Mucosa of rectum (tissue), 2 donors: ENCODE results near the gene GIMAP8.
A peak's percentile ranks its signal among the peaks of the same experiment; 100 is the strongest.
"Not testable (repeated sequence)": the region's sequence is repeated elsewhere in the genome, so short reads cannot be mapped to it uniquely, and the experiment has no call there.

Source experiments
- H3K27ac ChIP-seq, 2 donors: one replicate each; pipeline ENCODE4 v1.7.0; 2013; ENCODE audit warnings: inconsistent platforms in 2 of 2, low read depth in 2 of 2, low read length in 2 of 2
- H3K27me3 ChIP-seq, 2 donors: one replicate each; pipeline ENCODE4 v1.7.0; 2013; ENCODE audit warnings: low read length in 2 of 2; ENCODE audit not compliant: control insufficient read depth in 2 of 2, insufficient read depth in 2 of 2
- H3K36me3 ChIP-seq, 2 donors: one replicate each; pipeline ENCODE4 v1.7.0; 2013; ENCODE audit warnings: low read length in 2 of 2; ENCODE audit not compliant: control insufficient read depth in 2 of 2, insufficient read depth in 2 of 2
- H3K4me1 ChIP-seq, 2 donors: one replicate each; pipeline ENCODE4 v1.7.0; 2013; ENCODE audit warnings: low read length in 2 of 2, mild to moderate bottlenecking in 1 of 2; ENCODE audit not compliant: control insufficient read depth in 2 of 2, insufficient read depth in 2 of 2
- H3K4me3 ChIP-seq, 2 donors: one replicate each; pipeline ENCODE4 v1.7.0; 2013; ENCODE audit warnings: low read length in 2 of 2
- H3K9ac ChIP-seq, 2 donors: one replicate each; pipeline ENCODE4 v1.7.0; 2013; ENCODE audit warnings: low read length in 2 of 2, low read depth in 1 of 2, mild to moderate bottlenecking in 1 of 2
- H3K9me3 ChIP-seq, 2 donors: one replicate each; pipeline ENCODE4 v1.7.0; 2013; ENCODE audit warnings: low read length in 2 of 2; ENCODE audit not compliant: control insufficient read depth in 2 of 2
- donor health status: healthy.
- donor health status: Normal muscosa, but diverticular disease.

Gene GIMAP8

GRCh38 chr7:150449206-150449952, 1.1 kb upstream of the GIMAP8 start:
- peaks cover 0 to 6% of the 10 kb centered on the region in 2 donors for H3K27me3 ChIP-seq
- peaks cover 7 to 8% of the 10 kb centered on the region in 2 donors for H3K4me1 ChIP-seq
- peak overlapping the region in 1 of 2 donors; percentile 34 for H3K4me3 ChIP-seq
- peak overlapping the region in 1 of 2 donors; percentile 79 for H3K27ac ChIP-seq
- H3K9me3 ChIP-seq: no peaks in the 10 kb centered on the region
- no peaks in the 10 kb centered on the region for H3K36me3 ChIP-seq
- no peak overlapping the region for H3K9ac ChIP-seq

- Histone ChIP-seq H3K27me3 (peaks cover 0 to 6% of the 10 kb centered on the region in 2 donors), H3K36me3 (no peaks in the 10 kb centered on the region), H3K4me3 (peak overlapping the region; percentile 47 to 78), H3K4me1 (peaks cover 4 to 8% of the 10 kb centered on the region in 2 donors), H3K27ac (peak overlapping the region; percentile 60 to 79), H3K9me3 (no peaks in the 10 kb centered on the region), H3K9ac (peak overlapping the region; percentile 51 to 70)
These were observed 815 bp downstream of the GIMAP8 start for GRCh38 chr7:150451097-150451793.

GRCh38 chr7:150451833-150452461, 1.5 kb downstream of the GIMAP8 start:
- Histone ChIP-seq H3K9ac (peak overlapping the region; percentile 51 to 70), H3K27ac (peak overlapping the region; percentile 60 to 79), H3K4me3 (peak overlapping the region; percentile 47 to 78), H3K36me3 (no peaks in the 10 kb centered on the region), H3K4me1 (peaks cover 0 to 5% of the 10 kb centered on the region in 2 donors), H3K9me3 (no peaks in the 10 kb centered on the region), H3K27me3 (peaks cover 0 to 6% of the 10 kb centered on the region in 2 donors)

- no peak overlapping the region for H3K27ac ChIP-seq
- H3K4me1 ChIP-seq: peaks cover 0 to 5% of the 10 kb centered on the region in 2 donors
- H3K27me3 ChIP-seq: peaks cover 0 to 6% of the 10 kb centered on the region in 2 donors
- H3K36me3 ChIP-seq: no peaks in the 10 kb centered on the region
- no peak overlapping the region for H3K9ac ChIP-seq
- peak overlapping the region in 1 of 2 donors; percentile 4 for H3K4me3 ChIP-seq
- no peaks in the 10 kb centered on the region for H3K9me3 ChIP-seq
These were observed 2.8 kb downstream of the GIMAP8 start for GRCh38 chr7:150453181-150453580.

GRCh38 chr7:150453892-150454291, 3.5 kb downstream of the GIMAP8 start:
- Histone ChIP-seq H3K4me3 (no peak overlapping the region), H3K27me3 (peaks cover 0 to 6% of the 10 kb centered on the region in 2 donors), H3K36me3 (no peaks in the 10 kb centered on the region), H3K9ac (no peak overlapping the region), H3K4me1 (peaks cover 0 to 5% of the 10 kb centered on the region in 2 donors), H3K27ac (no peak overlapping the region), H3K9me3 (no peaks in the 10 kb centered on the region)

- H3K9ac ChIP-seq, H3K4me3 ChIP-seq, H3K9me3 ChIP-seq, H3K27me3 ChIP-seq, H3K4me1 ChIP-seq, H3K36me3 ChIP-seq, H3K27ac ChIP-seq: not testable (repeated sequence)
These were observed 6.6 kb downstream of the GIMAP8 start for GRCh38 chr7:150457064-150457463.

GRCh38 chr7:150458235-150458634, 7.8 kb downstream of the GIMAP8 start:
- Histone ChIP-seq H3K27me3 (no peaks in the 10 kb centered on the region), H3K27ac (no peak overlapping the region), H3K36me3 (no peaks in the 10 kb centered on the region), H3K9ac (no peak overlapping the region), H3K4me1 (no peaks in the 10 kb centered on the region), H3K9me3 (peaks cover 0 to 2% of the 10 kb centered on the region in 2 donors), H3K4me3 (no peak overlapping the region)

GRCh38 chr7:150458756-150459155, 8.3 kb downstream of the GIMAP8 start:
- Histone ChIP-seq H3K9me3 (peaks cover 0 to 2% of the 10 kb centered on the region in 2 donors), H3K36me3 (no peaks in the 10 kb centered on the region), H3K27ac (no peak overlapping the region), H3K9ac (no peak overlapping the region), H3K27me3 (no peaks in the 10 kb centered on the region), H3K4me1 (no peaks in the 10 kb centered on the region), H3K4me3 (no peak overlapping the region)

- Histone ChIP-seq H3K9ac (no peak overlapping the region), H3K9me3 (peaks cover 0 to 2% of the 10 kb centered on the region in 2 donors), H3K4me3 (no peak overlapping the region), H3K4me1 (no peaks in the 10 kb centered on the region), H3K36me3 (no peaks in the 10 kb centered on the region), H3K27me3 (no peaks in the 10 kb centered on the region), H3K27ac (no peak overlapping the region)
These were observed 11.1 kb downstream of the GIMAP8 start for GRCh38 chr7:150461520-150461919.

GRCh38 chr7:150462413-150462812, 12.0 kb downstream of the GIMAP8 start:
- Histone ChIP-seq H3K27ac (no peak overlapping the region), H3K4me3 (no peak overlapping the region), H3K9me3 (peaks cover 0 to 2% of the 10 kb centered on the region in 2 donors), H3K4me1 (no peaks in the 10 kb centered on the region), H3K27me3 (no peaks in the 10 kb centered on the region), H3K36me3 (no peaks in the 10 kb centered on the region), H3K9ac (no peak overlapping the region)
